Measurements from ENCODE around the gene LAIR2.

GRCh38 chr19:54456423-54457373 is 45.9 kb upstream of the LAIR2 start:
- TF ChIP-seq, protein P1, sequence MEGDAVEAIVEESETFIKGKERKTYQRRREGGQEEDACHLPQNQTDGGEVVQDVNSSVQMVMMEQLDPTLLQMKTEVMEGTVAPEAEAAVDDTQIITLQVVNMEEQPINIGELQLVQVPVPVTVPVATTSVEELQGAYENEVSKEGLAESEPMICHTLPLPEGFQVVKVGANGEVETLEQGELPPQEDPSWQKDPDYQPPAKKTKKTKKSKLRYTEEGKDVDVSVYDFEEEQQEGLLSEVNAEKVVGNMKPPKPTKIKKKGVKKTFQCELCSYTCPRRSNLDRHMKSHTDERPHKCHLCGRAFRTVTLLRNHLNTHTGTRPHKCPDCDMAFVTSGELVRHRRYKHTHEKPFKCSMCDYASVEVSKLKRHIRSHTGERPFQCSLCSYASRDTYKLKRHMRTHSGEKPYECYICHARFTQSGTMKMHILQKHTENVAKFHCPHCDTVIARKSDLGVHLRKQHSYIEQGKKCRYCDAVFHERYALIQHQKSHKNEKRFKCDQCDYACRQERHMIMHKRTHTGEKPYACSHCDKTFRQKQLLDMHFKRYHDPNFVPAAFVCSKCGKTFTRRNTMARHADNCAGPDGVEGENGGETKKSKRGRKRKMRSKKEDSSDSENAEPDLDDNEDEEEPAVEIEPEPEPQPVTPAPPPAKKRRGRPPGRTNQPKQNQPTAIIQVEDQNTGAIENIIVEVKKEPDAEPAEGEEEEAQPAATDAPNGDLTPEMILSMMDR (IDR thresholded peaks at IDR 0.05), result no peak
- no peak for TF ChIP-seq POLR2A (IDR thresholded peaks at IDR 0.05)
